Measurements from ENCODE around the gene SGCD.

Gene SGCD

DNA sequence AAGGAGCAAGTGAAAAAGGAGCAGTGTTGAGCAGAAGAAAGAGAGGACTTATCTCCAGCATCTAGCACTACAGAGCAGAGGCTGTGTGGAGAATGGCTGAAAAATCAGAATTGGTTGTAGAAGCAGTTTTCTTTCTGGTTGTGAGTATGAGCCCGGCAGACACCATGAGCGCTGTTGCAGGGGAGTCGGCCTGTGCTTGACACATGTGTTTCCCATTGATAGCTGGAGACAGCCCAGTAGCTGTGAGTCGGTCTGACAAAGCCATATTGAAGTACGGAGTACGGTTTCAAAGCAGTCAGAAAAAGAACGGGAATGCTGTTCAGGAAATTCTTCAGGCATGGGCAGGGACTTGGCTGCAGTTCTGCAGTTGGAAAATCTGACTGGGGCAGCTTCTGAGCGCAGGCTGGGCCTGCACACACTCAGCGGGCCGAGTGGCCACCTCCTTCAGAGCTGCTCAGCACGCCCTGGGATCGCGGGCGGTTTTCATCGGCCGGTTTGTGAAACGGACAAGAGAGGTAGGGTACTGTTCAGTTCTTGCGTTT is at the start of gene SGCD:
Gene SGCD (plus strand): TSS at position 447 of the 542 bp plus-strand sequence.
- Histone ChIP-seq H3K27me3 (ENCODE audit: low read depth) (no peaks in the 10 kb centered on the region), H3K36me3 (replicated peaks) (no peaks in the 10 kb centered on the region), H3K4me1 (peaks cover 32% of the 10 kb centered on the region), H3K9me3 (no peaks in the 10 kb centered on the region), H3K4me3 (peak within 1 kb of the TSS; percentile 31)
- DNase-seq (ENCODE audit: low spot score in 2 of 2) = peak; percentile 63 to 74
- in situ Hi-C loops (cut with MboI; ENCODE audit: low sequenced_read_pairs) = no loop called here

DNA sequence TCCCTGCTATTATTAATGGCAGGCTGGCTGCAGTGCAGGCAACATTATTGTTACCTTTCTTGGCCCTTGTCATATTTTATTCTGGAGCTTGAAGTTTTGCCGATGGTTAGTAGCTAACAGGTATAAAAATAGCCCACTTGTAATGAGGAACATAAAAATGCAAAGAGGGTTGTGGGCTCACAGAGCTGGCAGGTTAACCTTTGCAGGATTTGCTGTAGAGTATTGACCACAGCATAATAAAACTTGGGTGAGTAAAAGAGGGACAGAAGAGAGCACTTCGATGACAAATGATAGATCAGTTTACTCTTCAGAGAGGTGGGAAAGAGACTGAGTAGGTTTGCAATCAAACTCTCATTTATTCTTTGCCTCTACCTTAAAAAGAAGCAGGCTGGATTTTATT is 49.7 kb upstream of the SGCD start:
- H3K27me3 ChIP-seq (ENCODE audit: low read depth) = no peaks in the 10 kb centered on the region; the same call in 1 of the 2 replicates
- peaks cover 3% of the 10 kb centered on the region; the same call in 1 of the 2 replicates for H3K4me1 ChIP-seq
- in situ Hi-C loops (cut with MboI; ENCODE audit: low sequenced_read_pairs) = no loop called here
- no peak overlapping the region for H3K4me3 ChIP-seq
- H3K9me3 ChIP-seq = no peaks in the 10 kb centered on the region
- H3K36me3 ChIP-seq (replicated peaks) = no peaks in the 10 kb centered on the region
- DNase-seq (ENCODE audit: low spot score in 2 of 2) = no peak

- no peaks in the 10 kb centered on the region for H3K9me3 ChIP-seq
- no peaks in the 10 kb centered on the region for H3K36me3 ChIP-seq (replicated peaks)
- H3K4me3 ChIP-seq = no peak overlapping the region
- no peaks in the 10 kb centered on the region for H3K27me3 ChIP-seq (ENCODE audit: low read depth)
- H3K4me1 ChIP-seq = no peaks in the 10 kb centered on the region
- in situ Hi-C loops (cut with MboI; ENCODE audit: low sequenced_read_pairs) = no loop called here
- DNase-seq (ENCODE audit: low spot score in 2 of 2) = no peak
Observed at GRCh38 chr5:156295431-156295830, 31.5 kb upstream of the SGCD start.

GRCh38 chr5:156310115-156310514 is 16.8 kb upstream of the SGCD start:
- Histone ChIP-seq H3K4me3 (no peak overlapping the region), H3K36me3 (replicated peaks) (no peaks in the 10 kb centered on the region), H3K27me3 (ENCODE audit: low read depth) (no peaks in the 10 kb centered on the region), H3K4me1 (no peaks in the 10 kb centered on the region), H3K9me3 (0 out of 2 replicates have a peak, but pooled peaks cover 2% of the 10 kb centered on the region)
- in situ Hi-C loops (cut with MboI; ENCODE audit: low sequenced_read_pairs) = no loop called here
- DNase-seq (ENCODE audit: low spot score in 2 of 2) = no peak

DNA sequence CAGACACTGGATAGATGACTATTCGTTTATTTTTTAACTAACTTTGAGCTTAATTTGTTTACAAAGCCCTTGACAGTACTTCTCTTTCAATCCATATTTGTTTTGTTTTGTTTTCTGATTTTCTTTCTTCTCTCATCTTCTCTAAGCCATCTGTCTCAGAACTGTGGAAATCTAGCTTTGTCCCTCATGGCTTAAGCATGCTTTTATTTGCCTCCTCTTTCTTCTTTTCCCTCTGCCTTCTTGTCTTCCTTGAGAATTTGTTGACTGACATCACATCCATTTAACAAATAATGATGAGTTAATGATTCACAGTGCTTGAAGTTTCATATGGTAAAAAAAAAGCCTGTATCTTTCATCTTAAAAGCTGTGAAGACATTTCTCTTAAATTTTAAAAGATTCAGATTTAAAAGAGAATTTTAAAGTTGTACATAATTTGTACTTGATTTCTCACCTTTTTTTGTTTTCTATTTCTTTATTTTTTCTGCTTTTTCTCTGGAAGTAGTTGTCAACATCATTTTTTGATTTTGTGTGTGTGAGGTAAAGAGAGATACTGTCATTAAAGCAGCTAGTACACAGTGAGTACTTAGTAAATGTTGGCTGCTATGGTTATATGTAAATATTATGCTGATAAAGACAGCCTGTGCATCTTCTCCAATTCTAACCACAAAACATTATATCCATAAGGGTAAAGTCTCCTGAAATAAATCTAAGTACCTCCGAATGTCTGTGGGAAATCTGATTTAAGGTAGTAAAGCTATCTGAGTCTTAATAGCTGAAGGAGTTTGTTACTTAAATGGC is 13.9 kb upstream of the SGCD start:
- H3K4me1 ChIP-seq = no peaks in the 10 kb centered on the region
- no peaks in the 10 kb centered on the region for H3K36me3 ChIP-seq (replicated peaks)
- no peak for DNase-seq (ENCODE audit: low spot score in 2 of 2)
- H3K9me3 ChIP-seq = no peaks in the 10 kb centered on the region
- in situ Hi-C loops (cut with MboI; ENCODE audit: low sequenced_read_pairs) = no loop called here
- no peak overlapping the region for H3K4me3 ChIP-seq
- no peaks in the 10 kb centered on the region for H3K27me3 ChIP-seq (ENCODE audit: low read depth)

GRCh38 chr5:156314416-156314815 is 12.5 kb upstream of the SGCD start:
- H3K9me3 ChIP-seq = no peaks in the 10 kb centered on the region
- no peaks in the 10 kb centered on the region for H3K4me1 ChIP-seq
- in situ Hi-C loops (cut with MboI; ENCODE audit: low sequenced_read_pairs) = no loop called here

DNA sequence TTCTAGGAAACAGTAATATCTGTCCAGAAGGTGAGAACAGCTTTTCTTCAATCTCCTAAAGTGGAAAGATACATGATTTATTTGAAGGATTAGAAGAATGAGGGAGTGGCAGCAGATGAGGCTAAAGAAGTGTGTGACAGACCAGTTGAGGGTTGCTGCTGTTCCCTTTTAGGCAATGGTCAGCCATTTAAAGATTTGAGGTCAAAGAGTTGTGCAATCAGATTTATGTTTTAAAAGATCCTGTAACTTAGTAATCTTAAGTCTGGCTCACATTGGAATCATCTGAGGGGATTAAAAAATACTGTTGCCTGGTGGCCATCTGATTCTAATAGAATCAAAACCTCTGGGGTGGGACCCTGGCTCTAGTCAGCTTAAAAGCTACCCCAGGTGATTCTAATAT is 4.3 kb upstream of the SGCD start:
- Histone ChIP-seq H3K4me3 (no peak overlapping the region), H3K9me3 (no peaks in the 10 kb centered on the region), H3K27me3 (ENCODE audit: low read depth) (no peaks in the 10 kb centered on the region), H3K4me1 (peaks cover 25% of the 10 kb centered on the region), H3K36me3 (replicated peaks) (no peaks in the 10 kb centered on the region)
- in situ Hi-C loops (cut with MboI; ENCODE audit: low sequenced_read_pairs) = no loop called here
- DNase-seq (ENCODE audit: low spot score in 2 of 2) = no peak

More at GRCh38 chr5:156314416-156314815, 12.5 kb upstream of the SGCD start:
- no peaks in the 10 kb centered on the region for H3K36me3 ChIP-seq (replicated peaks)
- no peak for DNase-seq (ENCODE audit: low spot score in 2 of 2)
- H3K27me3 ChIP-seq (ENCODE audit: low read depth) = no peaks in the 10 kb centered on the region
- H3K4me3 ChIP-seq = no peak overlapping the region

DNA sequence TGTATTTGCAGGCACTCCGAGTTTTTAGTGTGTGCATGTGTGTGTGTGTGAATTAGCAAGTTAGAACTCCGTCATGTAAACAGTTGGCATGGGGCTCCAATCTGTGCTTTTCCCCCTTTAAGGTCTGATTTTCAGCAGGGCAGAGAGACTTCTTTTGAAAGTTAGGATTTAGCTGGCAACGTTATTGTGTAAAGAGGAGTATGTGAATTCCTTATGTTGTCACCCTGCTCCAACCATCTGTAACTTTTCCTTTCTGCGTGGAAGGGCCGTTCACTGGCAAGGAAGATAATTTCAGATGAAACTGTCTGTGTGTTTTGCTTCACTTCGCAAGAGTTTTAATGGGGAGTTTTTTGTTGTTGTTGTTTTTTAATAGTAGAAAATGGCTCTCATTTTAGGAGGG is 332 bp downstream of the SGCD start:
- no peaks in the 10 kb centered on the region for H3K36me3 ChIP-seq (replicated peaks)
- in situ Hi-C loops (cut with MboI; ENCODE audit: low sequenced_read_pairs) = no loop called here
- H3K4me3 ChIP-seq = peak overlapping the region; percentile 31
- peaks cover 32% of the 10 kb centered on the region for H3K4me1 ChIP-seq
- no peak for DNase-seq (ENCODE audit: low spot score in 2 of 2)
- no peaks in the 10 kb centered on the region for H3K9me3 ChIP-seq
- H3K27me3 ChIP-seq (ENCODE audit: low read depth) = no peaks in the 10 kb centered on the region

DNA sequence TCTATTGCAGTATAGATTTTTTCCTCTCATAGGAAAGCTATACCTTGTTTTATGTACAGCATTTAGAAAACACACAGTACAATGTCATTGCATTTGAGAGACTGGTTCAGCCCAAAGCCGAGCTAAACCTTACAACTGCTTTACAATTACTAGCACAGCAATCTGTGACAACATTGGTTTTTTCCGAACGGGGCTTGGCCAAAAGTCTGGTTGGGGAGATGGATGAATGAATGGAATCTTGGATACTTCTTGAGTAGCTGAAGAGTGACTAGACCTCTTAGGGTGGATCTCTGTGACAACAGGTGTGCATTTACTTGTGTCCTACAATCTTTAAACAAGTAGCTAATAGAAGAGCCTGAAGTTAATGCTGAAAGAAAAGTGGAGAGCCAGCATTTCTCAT is 1.2 kb downstream of the SGCD start:
- H3K4me1 ChIP-seq = peaks cover 32% of the 10 kb centered on the region
- peak in 1 of 2 experiments; percentile 18 for DNase-seq (ENCODE audit: low spot score in 2 of 2)
- no peaks in the 10 kb centered on the region for H3K36me3 ChIP-seq (replicated peaks)
- H3K9me3 ChIP-seq = no peaks in the 10 kb centered on the region
- H3K27me3 ChIP-seq (ENCODE audit: low read depth) = no peaks in the 10 kb centered on the region
- in situ Hi-C loops (cut with MboI; ENCODE audit: low sequenced_read_pairs) = no loop called here
- peak overlapping the region; percentile 31 for H3K4me3 ChIP-seq

GRCh38 chr5:156328766-156329165 is 1.8 kb downstream of the SGCD start:
- no peak for DNase-seq (ENCODE audit: low spot score in 2 of 2)
- no peaks in the 10 kb centered on the region for H3K27me3 ChIP-seq (ENCODE audit: low read depth)
- no peak overlapping the region for H3K4me3 ChIP-seq
- peaks cover 32% of the 10 kb centered on the region for H3K4me1 ChIP-seq
- in situ Hi-C loops (cut with MboI; ENCODE audit: low sequenced_read_pairs) = no loop called here
- no peaks in the 10 kb centered on the region for H3K9me3 ChIP-seq
- H3K36me3 ChIP-seq (replicated peaks) = no peaks in the 10 kb centered on the region

- in situ Hi-C loops (cut with MboI; ENCODE audit: low sequenced_read_pairs) = no loop called here
- H3K9me3 ChIP-seq = no peaks in the 10 kb centered on the region
- no peak for DNase-seq (ENCODE audit: low spot score in 2 of 2)
- H3K36me3 ChIP-seq (replicated peaks) = no peaks in the 10 kb centered on the region
- peaks cover 32% of the 10 kb centered on the region for H3K4me1 ChIP-seq
- H3K27me3 ChIP-seq (ENCODE audit: low read depth) = no peaks in the 10 kb centered on the region
- H3K4me3 ChIP-seq = no peak overlapping the region
Observed at GRCh38 chr5:156329171-156329611, 2.2 kb downstream of the SGCD start.

GRCh38 chr5:156330141-156330870 is 3.3 kb downstream of the SGCD start:
- no peaks in the 10 kb centered on the region for H3K36me3 ChIP-seq (replicated peaks)
- in situ Hi-C loops (cut with MboI; ENCODE audit: low sequenced_read_pairs) = no loop called here
- no peak for DNase-seq (ENCODE audit: low spot score in 2 of 2)

GRCh38 chr5:156331181-156331580 is 4.2 kb downstream of the SGCD start:
- in situ Hi-C loops (cut with MboI; ENCODE audit: low sequenced_read_pairs) = no loop called here
- no peak for DNase-seq (ENCODE audit: low spot score in 2 of 2)
- Histone ChIP-seq H3K27me3 (ENCODE audit: low read depth) (no peaks in the 10 kb centered on the region), H3K4me1 (peaks cover 18% of the 10 kb centered on the region), H3K9me3 (no peaks in the 10 kb centered on the region), H3K4me3 (no peak overlapping the region), H3K36me3 (replicated peaks) (no peaks in the 10 kb centered on the region)

More at GRCh38 chr5:156330141-156330870, 3.3 kb downstream of the SGCD start:
- H3K4me3 ChIP-seq = no peak overlapping the region
- no peaks in the 10 kb centered on the region for H3K9me3 ChIP-seq
- H3K27me3 ChIP-seq (ENCODE audit: low read depth) = no peaks in the 10 kb centered on the region
- peaks cover 27% of the 10 kb centered on the region for H3K4me1 ChIP-seq

GRCh38 chr5:156331845-156332244 is 4.9 kb downstream of the SGCD start:
- Histone ChIP-seq H3K4me1 (peaks cover 12% of the 10 kb centered on the region), H3K27me3 (ENCODE audit: low read depth) (no peaks in the 10 kb centered on the region), H3K9me3 (no peaks in the 10 kb centered on the region), H3K36me3 (replicated peaks) (no peaks in the 10 kb centered on the region), H3K4me3 (no peak overlapping the region)
- DNase-seq (ENCODE audit: low spot score in 2 of 2) = no peak
- in situ Hi-C loops (cut with MboI; ENCODE audit: low sequenced_read_pairs) = no loop called here
